Suprapubic skin (tissue), 4 donors: ENCODE data around the gene UBE4A.

Experiments used
- POLR2A ChIP-seq, 2 donors: fragments of 450-650 bp; IDR thresholded peaks; one replicate each; pipeline ENCODE4 v1.6.1; 2017; ENCODE audit warnings: antibody characterized with exemption in 2 of 2, mild to moderate bottlenecking in 2 of 2, moderate library complexity in 2 of 2
- POLR2AphosphoS5 ChIP-seq, 3 donors: sonication (generic); formaldehyde crosslinking; IDR thresholded peaks; one replicate each; pipeline ENCODE4 v1.6.1; 2017; ENCODE audit warnings: antibody characterized with exemption in 3 of 3
- TF ChIP-seq, protein P1 (sequence below), 2 donors: fragments of 200-600 bp in 1 of 2; fragments of 450-650 bp in 1 of 2; sonication (generic) in 1 of 2; IDR thresholded peaks; one replicate each; pipeline ENCODE4 v1.5.1; 2016 to 2019; ENCODE audit warnings: antibody characterized with exemption in 2 of 2, mild to moderate bottlenecking in 1 of 2, moderate library complexity in 1 of 2

- TF ChIP-seq POLR2AphosphoS5 (IDR thresholded peaks at IDR 0.05) (no peak), POLR2A (IDR thresholded peaks at IDR 0.05) (no peak)
- TF ChIP-seq, protein P1, sequence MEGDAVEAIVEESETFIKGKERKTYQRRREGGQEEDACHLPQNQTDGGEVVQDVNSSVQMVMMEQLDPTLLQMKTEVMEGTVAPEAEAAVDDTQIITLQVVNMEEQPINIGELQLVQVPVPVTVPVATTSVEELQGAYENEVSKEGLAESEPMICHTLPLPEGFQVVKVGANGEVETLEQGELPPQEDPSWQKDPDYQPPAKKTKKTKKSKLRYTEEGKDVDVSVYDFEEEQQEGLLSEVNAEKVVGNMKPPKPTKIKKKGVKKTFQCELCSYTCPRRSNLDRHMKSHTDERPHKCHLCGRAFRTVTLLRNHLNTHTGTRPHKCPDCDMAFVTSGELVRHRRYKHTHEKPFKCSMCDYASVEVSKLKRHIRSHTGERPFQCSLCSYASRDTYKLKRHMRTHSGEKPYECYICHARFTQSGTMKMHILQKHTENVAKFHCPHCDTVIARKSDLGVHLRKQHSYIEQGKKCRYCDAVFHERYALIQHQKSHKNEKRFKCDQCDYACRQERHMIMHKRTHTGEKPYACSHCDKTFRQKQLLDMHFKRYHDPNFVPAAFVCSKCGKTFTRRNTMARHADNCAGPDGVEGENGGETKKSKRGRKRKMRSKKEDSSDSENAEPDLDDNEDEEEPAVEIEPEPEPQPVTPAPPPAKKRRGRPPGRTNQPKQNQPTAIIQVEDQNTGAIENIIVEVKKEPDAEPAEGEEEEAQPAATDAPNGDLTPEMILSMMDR (IDR thresholded peaks at IDR 0.05): no peak
These were observed 34.1 kb upstream of the UBE4A start for GRCh38 chr11:118325283-118325682.
